Astrocyte of the spinal cord (primary cell): ENCODE data around the gene SSC5D.

ENCODE experiments used
- DNase-seq: peaks from one replicate; pipeline ENCODE4 v3.0.0; 2011; ENCODE audit warnings: low read depth, low spot score
- H3K4me3 ChIP-seq: 2 replicates; pipeline ENCODE4 v1.5.1; 2011; ENCODE audit warnings: low read depth, mild to moderate bottlenecking, low read length, moderate library complexity
- CTCF ChIP-seq: IDR thresholded peaks from 2 replicates; pipeline ENCODE4 v1.5.1; 2012; ENCODE audit warnings: low read depth, mild to moderate bottlenecking, low read length, inconsistent platforms
- in situ Hi-C: cut with HindIII; loops from 2 replicates; pipeline ENCODE4 v1.10.0; 2017; ENCODE audit warnings: low sequenced_read_pairs

Gene SSC5D

DNA sequence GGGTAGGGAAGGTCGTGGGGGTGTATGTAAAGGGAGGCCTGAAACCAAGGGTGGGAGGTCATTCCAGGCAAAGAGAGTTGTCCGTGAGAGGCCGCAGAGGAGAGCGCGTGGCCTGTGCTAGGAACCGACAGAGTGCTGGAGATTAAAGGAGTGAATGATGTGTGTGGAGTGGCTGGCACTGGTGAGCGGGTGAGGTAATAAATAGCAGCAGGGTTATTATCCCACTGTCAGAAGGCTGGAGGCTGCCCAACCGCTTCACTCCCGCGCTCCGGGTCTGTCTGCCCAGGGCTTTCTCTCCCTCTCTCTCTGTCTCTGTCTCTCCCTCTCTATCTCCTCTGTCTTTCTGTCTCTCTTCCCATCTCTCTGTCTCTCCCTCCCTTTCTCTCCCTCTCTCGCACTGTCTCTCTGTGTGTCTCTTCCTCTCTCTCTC is 75.0 kb downstream of the SSC5D start:
- in situ Hi-C loops: no loop called here
- no peak overlapping the region for H3K4me3 ChIP-seq
- DNase-seq: no peak
- TF ChIP-seq CTCF: no peak

- in situ Hi-C loops: no loop called here
- DNase-seq: no peak
- TF ChIP-seq CTCF: no peak
- no peak overlapping the region for H3K4me3 ChIP-seq
These were observed 78.6 kb downstream of the SSC5D start for GRCh38 chr19:55566823-55567222.

GRCh38 chr19:55567708-55568328 is 79.6 kb downstream of the SSC5D start:
- in situ Hi-C loops: no loop called here
- no peak for TF ChIP-seq CTCF
- no peak for DNase-seq
- H3K4me3 ChIP-seq: no peak overlapping the region
